Stimulated activated CD4-positive, alpha-beta T cell treated with anti-CD3 and anti-CD28 coated beads, TNF-alpha, amount 100 ng/mL, for 4 hours (primary cell): ENCODE measurements around the gene METTL21A.

Source experiments
- DNase-seq, 3 experiments: peaks; one replicate each; pipeline ENCODE4 v3.0.0-alpha.2; 2020; ENCODE audit warnings: low read depth in 3 of 3

METTL21A gene

GRCh38 chr2:207624185-207625013, 795 bp downstream of the METTL21A start:
- DNase-seq = peak; percentile 42 to 48 (median 45)

- no peak for DNase-seq
These were observed 3.6 kb downstream of the METTL21A start for GRCh38 chr2:207621501-207622039.

- no peak for DNase-seq
These were observed 5.4 kb downstream of the METTL21A start for GRCh38 chr2:207619764-207620203.

GRCh38 chr2:207617011-207617671, 8.1 kb downstream of the METTL21A start:
- DNase-seq = no peak

GRCh38 chr2:207616185-207616584, 9.0 kb downstream of the METTL21A start:
- no peak for DNase-seq

- DNase-seq = no peak
These were observed 10.4 kb downstream of the METTL21A start for GRCh38 chr2:207614824-207615223.

GRCh38 chr2:207612714-207613113, 12.5 kb downstream of the METTL21A start:
- DNase-seq = no peak

GRCh38 chr2:207606829-207607228, 18.4 kb downstream of the METTL21A start:
- no peak for DNase-seq

- DNase-seq = no peak
These were observed 18.8 kb downstream of the METTL21A start for GRCh38 chr2:207606399-207606798.

GRCh38 chr2:207603486-207603885, 21.7 kb downstream of the METTL21A start:
- DNase-seq = no peak

- DNase-seq = no peak
These were observed 23.4 kb downstream of the METTL21A start for GRCh38 chr2:207601774-207602173.

GRCh38 chr2:207600231-207600630, 25.0 kb downstream of the METTL21A start:
- no peak for DNase-seq

- DNase-seq = no peak
These were observed 25.6 kb downstream of the METTL21A start for GRCh38 chr2:207599636-207600035.

GRCh38 chr2:207594731-207595130, 30.5 kb downstream of the METTL21A start:
- DNase-seq = no peak

GRCh38 chr2:207594264-207594663, 30.9 kb downstream of the METTL21A start:
- DNase-seq = no peak

GRCh38 chr2:207593277-207593676, 31.9 kb downstream of the METTL21A start:
- no peak for DNase-seq

GRCh38 chr2:207589143-207589542, 36.1 kb downstream of the METTL21A start:
- DNase-seq = no peak

- DNase-seq = no peak
These were observed 37.9 kb downstream of the METTL21A start for GRCh38 chr2:207587305-207587704.

- DNase-seq = no peak
These were observed 40.2 kb downstream of the METTL21A start for GRCh38 chr2:207584952-207585351.

GRCh38 chr2:207571370-207571769, 53.8 kb downstream of the METTL21A start:
- no peak for DNase-seq

GRCh38 chr2:207567671-207568070, 57.5 kb downstream of the METTL21A start:
- DNase-seq = no peak

- no peak for DNase-seq
These were observed 59.3 kb downstream of the METTL21A start for GRCh38 chr2:207565736-207566500.
